Mammary epithelial cell (primary cell): ENCODE measurements around the gene NEO1.

Experiments used
- CTCF ChIP-seq, 2 donors: IDR thresholded peaks in 1 of 2; conservative IDR thresholded peaks in 1 of 2; 2 replicates each; pipeline ENCODE4 v1.5.1; 2011 to 2012; ENCODE audit warnings: inconsistent platforms in 2 of 2, low read length in 2 of 2, mild to moderate bottlenecking in 2 of 2, control low read depth in 1 of 2, low read depth in 1 of 2; ENCODE audit not compliant: insufficient read depth in 1 of 2; ENCODE audit errors: extremely low read depth in 1 of 2
- EZH2 ChIP-seq: IDR thresholded peaks from 2 replicates; pipeline ENCODE4 v1.6.1; 2012; ENCODE audit warnings: low read length, inconsistent platforms, borderline replicate concordance

GRCh38 chr15:73038220-73038619, 14.0 kb upstream of the NEO1 start:
- no peak for TF ChIP-seq CTCF (conservative IDR thresholded peaks at IDR 0.05 in 1 of 2, IDR thresholded peaks at IDR 0.05 in 1 of 2; ENCODE audit: extremely low read depth in 1 of 2, insufficient read depth in 1 of 2, low read depth in 1 of 2, low read length in 2 of 2)
- TF ChIP-seq EZH2: no peak
